H54 (cell line): ENCODE results near the gene RHBG.

Source experiments
- DNase-seq: peaks from one replicate; pipeline ENCODE4 v3.0.0; 2011; ENCODE audit warnings: low spot score, mixed read lengths; ENCODE audit not compliant: insufficient read length
- FAIRE-seq: peaks from 3 replicates; lab custom pipeline; 2011; peaks lifted over from hg19 to GRCh38; lab: Jason Lieb, UNC
- POLR2A ChIP-seq: IDR thresholded peaks from 2 replicates; pipeline ENCODE4 v1.6.1; 2011; ENCODE audit warnings: low read depth, mild to moderate bottlenecking, low read length

The RHBG gene

GRCh38 chr1:156371553-156372264 lies 2.7 kb downstream of the RHBG start:
- DNase-seq (no peak), FAIRE-seq (no peak)
- TF ChIP-seq POLR2A, result no peak

GRCh38 chr1:156372265-156372586 lies 3.2 kb downstream of the RHBG start:
- no peak for DNase-seq
- no peak for FAIRE-seq
- no peak for TF ChIP-seq POLR2A

- FAIRE-seq (no peak), DNase-seq (no peak)
- no peak for TF ChIP-seq POLR2A
Observed at GRCh38 chr1:156372876-156373275, 3.9 kb downstream of the RHBG start.

GRCh38 chr1:156373546-156373945 lies 4.5 kb downstream of the RHBG start:
- TF ChIP-seq POLR2A, result no peak
- FAIRE-seq (no peak), DNase-seq (no peak)

- TF ChIP-seq POLR2A, result no peak
- FAIRE-seq, result no peak
Observed at GRCh38 chr1:156376146-156376545, 7.1 kb downstream of the RHBG start.

GRCh38 chr1:156376958-156377919 lies 8.2 kb downstream of the RHBG start:
- no peak for TF ChIP-seq POLR2A
- no peak for DNase-seq
- FAIRE-seq, result no peak

More at GRCh38 chr1:156376146-156376545, 7.1 kb downstream of the RHBG start:
- DNase-seq, result no peak

GRCh38 chr1:156378557-156378956 lies 9.5 kb downstream of the RHBG start:
- DNase-seq (no peak), FAIRE-seq (no peak)
- TF ChIP-seq POLR2A, result no peak

GRCh38 chr1:156379420-156380165 lies 10.6 kb downstream of the RHBG start:
- FAIRE-seq, result no peak
- no peak for TF ChIP-seq POLR2A
- peak; percentile 81 for DNase-seq

GRCh38 chr1:156382561-156382960 lies 13.6 kb downstream of the RHBG start:
- DNase-seq (no peak), FAIRE-seq (no peak)
- no peak for TF ChIP-seq POLR2A

- no peak for FAIRE-seq
- peak; percentile 89 for DNase-seq
- TF ChIP-seq POLR2A, result no peak
Observed at GRCh38 chr1:156383023-156383422, 14.0 kb downstream of the RHBG start.

- TF ChIP-seq POLR2A, result no peak
- FAIRE-seq (no peak), DNase-seq (no peak)
Observed at GRCh38 chr1:156384007-156384406, 15.0 kb downstream of the RHBG start.

GRCh38 chr1:156384658-156385057 lies 15.6 kb downstream of the RHBG start:
- DNase-seq (no peak), FAIRE-seq (no peak)
- TF ChIP-seq POLR2A, result no peak

GRCh38 chr1:156385534-156386031 lies 16.6 kb downstream of the RHBG start:
- no peak for TF ChIP-seq POLR2A
- DNase-seq (peak; percentile 97), FAIRE-seq (no peak)
